Hepatocyte (in vitro differentiated cells): ENCODE data around the gene NSMCE1.

Experiments
- EZH2 ChIP-seq: fragments of 200-600 bp; sonication (generic); IDR thresholded peaks from 2 replicates; pipeline ENCODE4 v1.6.1; 2016; ENCODE audit warnings: antibody characterized with exemption, mild to moderate bottlenecking, borderline replicate concordance
- EZH2phosphoT487 ChIP-seq: fragments of 200-600 bp; sonication (generic); IDR thresholded peaks from one replicate; pipeline ENCODE4 v1.6.1; 2018; ENCODE audit warnings: antibody characterized with exemption, mild to moderate bottlenecking, low read depth, moderate library complexity; ENCODE audit not compliant: unreplicated experiment, severe bottlenecking
- TF ChIP-seq, protein P1 (sequence below): fragments of 200-600 bp; sonication (generic); IDR thresholded peaks from 2 replicates; pipeline ENCODE4 v1.5.1; 2016; ENCODE audit warnings: antibody characterized with exemption, mild to moderate bottlenecking; ENCODE audit not compliant: poor library complexity

DNA sequence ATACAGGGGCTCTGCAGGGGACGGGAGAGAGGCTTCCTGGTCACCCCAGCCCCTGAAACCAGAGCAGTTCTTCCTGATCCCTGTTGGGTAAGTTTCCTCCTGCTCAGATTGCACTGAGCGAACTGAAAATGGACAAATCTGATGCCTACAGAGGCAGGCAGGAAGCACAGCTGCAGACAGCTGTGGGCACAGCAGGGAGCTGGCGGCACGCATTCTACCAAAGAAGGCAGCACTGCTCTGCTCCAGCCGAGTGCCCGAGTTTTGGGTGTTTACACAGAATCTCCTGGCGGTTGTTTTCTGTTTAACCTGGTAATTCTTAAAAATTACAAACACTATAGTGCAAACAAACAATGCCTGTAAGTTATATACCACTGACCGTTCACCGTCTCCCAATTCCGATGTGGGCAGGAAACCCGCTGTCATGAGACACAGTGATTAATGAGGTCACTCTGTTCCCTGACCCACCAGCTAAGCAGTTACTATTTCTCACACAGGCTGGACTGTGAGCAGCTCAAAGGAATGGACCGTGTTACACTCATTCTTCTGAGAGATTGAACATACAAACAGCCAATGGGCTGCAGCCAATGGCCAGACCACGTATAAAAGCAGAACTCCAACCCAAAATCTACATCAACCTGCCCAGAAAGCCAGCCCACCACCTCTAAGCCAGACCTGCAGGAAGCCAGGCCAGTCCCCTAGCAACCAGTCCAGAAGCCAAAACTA is 25.5 kb downstream of the NSMCE1 start:
- TF ChIP-seq, protein P1, sequence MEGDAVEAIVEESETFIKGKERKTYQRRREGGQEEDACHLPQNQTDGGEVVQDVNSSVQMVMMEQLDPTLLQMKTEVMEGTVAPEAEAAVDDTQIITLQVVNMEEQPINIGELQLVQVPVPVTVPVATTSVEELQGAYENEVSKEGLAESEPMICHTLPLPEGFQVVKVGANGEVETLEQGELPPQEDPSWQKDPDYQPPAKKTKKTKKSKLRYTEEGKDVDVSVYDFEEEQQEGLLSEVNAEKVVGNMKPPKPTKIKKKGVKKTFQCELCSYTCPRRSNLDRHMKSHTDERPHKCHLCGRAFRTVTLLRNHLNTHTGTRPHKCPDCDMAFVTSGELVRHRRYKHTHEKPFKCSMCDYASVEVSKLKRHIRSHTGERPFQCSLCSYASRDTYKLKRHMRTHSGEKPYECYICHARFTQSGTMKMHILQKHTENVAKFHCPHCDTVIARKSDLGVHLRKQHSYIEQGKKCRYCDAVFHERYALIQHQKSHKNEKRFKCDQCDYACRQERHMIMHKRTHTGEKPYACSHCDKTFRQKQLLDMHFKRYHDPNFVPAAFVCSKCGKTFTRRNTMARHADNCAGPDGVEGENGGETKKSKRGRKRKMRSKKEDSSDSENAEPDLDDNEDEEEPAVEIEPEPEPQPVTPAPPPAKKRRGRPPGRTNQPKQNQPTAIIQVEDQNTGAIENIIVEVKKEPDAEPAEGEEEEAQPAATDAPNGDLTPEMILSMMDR: no peak
- TF ChIP-seq EZH2phosphoT487 (no peak), EZH2 (no peak)
